CD4-positive, alpha-beta T cell treated with Interleukin-10 for 1 hour (primary cell): Measurements from ENCODE around the gene RIMBP2.

ENCODE experiments used
- DNase-seq: peaks from one replicate; pipeline ENCODE4 v3.0.0-alpha.2; 2020

The RIMBP2 gene

GRCh38 chr12:130398100-130398848 lies 317.8 kb downstream of the RIMBP2 start:
- no peak for DNase-seq

- DNase-seq: no peak
Observed at GRCh38 chr12:130396667-130397066, 319.4 kb downstream of the RIMBP2 start.

GRCh38 chr12:130394906-130395305 lies 321.2 kb downstream of the RIMBP2 start:
- no peak for DNase-seq

- DNase-seq: no peak
Observed at GRCh38 chr12:130391186-130391585, 324.9 kb downstream of the RIMBP2 start.

- no peak for DNase-seq
Observed at GRCh38 chr12:130385193-130385592, 330.9 kb downstream of the RIMBP2 start.

GRCh38 chr12:130384234-130384633 lies 331.9 kb downstream of the RIMBP2 start:
- DNase-seq: no peak

GRCh38 chr12:130382818-130383217 lies 333.3 kb downstream of the RIMBP2 start:
- no peak for DNase-seq

GRCh38 chr12:130375296-130376287 lies 340.5 kb downstream of the RIMBP2 start:
- no peak for DNase-seq

- no peak for DNase-seq
Observed at GRCh38 chr12:130374083-130374482, 342.0 kb downstream of the RIMBP2 start.

GRCh38 chr12:130372936-130373335 lies 343.2 kb downstream of the RIMBP2 start:
- DNase-seq: no peak

- no peak for DNase-seq
Observed at GRCh38 chr12:130371296-130371695, 344.8 kb downstream of the RIMBP2 start.

- DNase-seq: no peak
Observed at GRCh38 chr12:130369816-130370215, 346.3 kb downstream of the RIMBP2 start.

GRCh38 chr12:130367523-130367922 lies 348.6 kb downstream of the RIMBP2 start:
- no peak for DNase-seq

GRCh38 chr12:130367003-130367402 lies 349.1 kb downstream of the RIMBP2 start:
- DNase-seq: no peak

- DNase-seq: no peak
Observed at GRCh38 chr12:130366159-130366558, 349.9 kb downstream of the RIMBP2 start.

GRCh38 chr12:130364578-130364977 lies 351.5 kb downstream of the RIMBP2 start:
- no peak for DNase-seq

GRCh38 chr12:130362060-130362459 lies 354.0 kb downstream of the RIMBP2 start:
- no peak for DNase-seq

GRCh38 chr12:130357729-130358330 lies 358.3 kb downstream of the RIMBP2 start:
- no peak for DNase-seq

GRCh38 chr12:130357241-130357640 lies 358.9 kb downstream of the RIMBP2 start:
- DNase-seq: no peak

- DNase-seq: no peak
Observed at GRCh38 chr12:130356222-130356621, 359.9 kb downstream of the RIMBP2 start.

- DNase-seq: no peak
Observed at GRCh38 chr12:130354407-130354806, 361.7 kb downstream of the RIMBP2 start.

GRCh38 chr12:130353081-130353480 lies 363.0 kb downstream of the RIMBP2 start:
- no peak for DNase-seq

GRCh38 chr12:130351326-130351725 lies 364.8 kb downstream of the RIMBP2 start:
- DNase-seq: no peak
